Caco-2 (cell line): Measurements from ENCODE around the gene RHBDF2. TPM values are rescaled to one million over a fixed set of nuclear protein-coding genes. Genes with fewer than 3 reads are reported as not detected.

Experiments used
- BruUV-seq: library from RNA; stranded (reverse); fragments of 400-500 nt; replicated peaks from 2 replicates; lab custom pipeline; 2021; lab: Mats Ljungman, UMichigan
- CTCF ChIA-PET: fragments of 300-600 bp; sonication (Branson Sonifier 250); formaldehyde crosslinking; loops from one replicate; lab custom pipeline; 2022; ENCODE audit warnings: antibody characterized with exemption; lab: Charles Lee
- POLR2A ChIA-PET: fragments of 300-600 bp; sonication (Branson Sonifier 250); formaldehyde crosslinking; loops from one replicate; lab custom pipeline; 2022; ENCODE audit warnings: antibody characterized with exemption; lab: Charles Lee
- DNase-seq, 2 experiments: peaks; one replicate each; pipeline versions ENCODE4 v3.0.0 to v3.0.0-alpha.2; 2020 to 2022
- H3K27me3 ChIP-seq: replicated peaks from 2 replicates; pipeline ENCODE4 v1.6.0; 2011; ENCODE audit warnings: low read length; ENCODE audit not compliant: control insufficient read depth, insufficient read depth
- H3K36me3 ChIP-seq: 2 replicates; pipeline ENCODE4 v1.5.1; 2011; ENCODE audit warnings: low read length; ENCODE audit not compliant: control insufficient read depth, insufficient read depth
- H3K4me1 ChIP-seq: fragments of 250-450 bp; sonication (Bioruptor Pico); 2 replicates; pipeline ENCODE4 v1.5.1; 2020; ENCODE audit warnings: mild to moderate bottlenecking
- H3K4me3 ChIP-seq: 2 replicates; pipeline ENCODE4 v1.5.1; 2011; ENCODE audit warnings: low read depth, mild to moderate bottlenecking, control low read depth, low read length
- H3K9me3 ChIP-seq: fragments of 250-450 bp; sonication (Bioruptor Pico); 2 replicates; pipeline ENCODE4 v1.5.1; 2020; ENCODE audit warnings: mild to moderate bottlenecking, moderate library complexity
- H3K27ac Mint-ChIP-seq: one replicate; pipeline ENCODE4 v1.8.0; 2022; ENCODE audit warnings: mixed read lengths; ENCODE audit not compliant: unreplicated experiment
- H3K27me3 Mint-ChIP-seq: one replicate; pipeline ENCODE4 v1.8.0; 2022; ENCODE audit warnings: mixed read lengths; ENCODE audit not compliant: insufficient read depth, unreplicated experiment
- H3K36me3 Mint-ChIP-seq: one replicate; pipeline ENCODE4 v1.8.0; 2022; ENCODE audit warnings: mild to moderate bottlenecking, mixed read lengths; ENCODE audit not compliant: insufficient read depth, unreplicated experiment
- H3K4me1 Mint-ChIP-seq: one replicate; pipeline ENCODE4 v1.8.0; 2022; ENCODE audit warnings: low read depth, mixed read lengths; ENCODE audit not compliant: unreplicated experiment
- H3K4me3 Mint-ChIP-seq: one replicate; pipeline ENCODE4 v1.8.0; 2022; ENCODE audit warnings: mild to moderate bottlenecking, moderate library complexity, mixed read lengths; ENCODE audit not compliant: unreplicated experiment
- H3K9me3 Mint-ChIP-seq: one replicate; pipeline ENCODE4 v1.8.0; 2022; ENCODE audit warnings: mixed read lengths; ENCODE audit not compliant: unreplicated experiment
- intact Hi-C: fragments of 100-400 bp; cut with micrococcal nuclease; formaldehyde crosslinking; loops from one replicate; pipeline ENCODE4 v1.10.0; 2022; ENCODE audit not compliant: unreplicated experiment
- total RNA-seq: library from RNA; stranded (reverse); gene quantifications from 2 replicates; pipeline ENCODE4 v1.2.3, GENCODE V29; 2022
- TF ChIP-seq, protein P1 (sequence below), 2 experiments: fragments of 200-600 bp in 1 of 2; IDR thresholded peaks; 1 replicate in 1 of 2; 2 replicates in 1 of 2; pipeline versions ENCODE4 v1.5.1 to v1.8.0; 2011 to 2022; ENCODE audit warnings: antibody characterized with exemption in 1 of 2, control low read depth in 1 of 2, inconsistent platforms in 1 of 2, low read depth in 1 of 2, low read length in 1 of 2, mild to moderate bottlenecking in 1 of 2, moderate library complexity in 1 of 2; ENCODE audit not compliant: insufficient read depth in 1 of 2, severe bottlenecking in 1 of 2, unreplicated experiment in 1 of 2

Gene RHBDF2
- total RNA-seq, 1 experiment from 2014 or later: 33.8 TPM

DNA sequence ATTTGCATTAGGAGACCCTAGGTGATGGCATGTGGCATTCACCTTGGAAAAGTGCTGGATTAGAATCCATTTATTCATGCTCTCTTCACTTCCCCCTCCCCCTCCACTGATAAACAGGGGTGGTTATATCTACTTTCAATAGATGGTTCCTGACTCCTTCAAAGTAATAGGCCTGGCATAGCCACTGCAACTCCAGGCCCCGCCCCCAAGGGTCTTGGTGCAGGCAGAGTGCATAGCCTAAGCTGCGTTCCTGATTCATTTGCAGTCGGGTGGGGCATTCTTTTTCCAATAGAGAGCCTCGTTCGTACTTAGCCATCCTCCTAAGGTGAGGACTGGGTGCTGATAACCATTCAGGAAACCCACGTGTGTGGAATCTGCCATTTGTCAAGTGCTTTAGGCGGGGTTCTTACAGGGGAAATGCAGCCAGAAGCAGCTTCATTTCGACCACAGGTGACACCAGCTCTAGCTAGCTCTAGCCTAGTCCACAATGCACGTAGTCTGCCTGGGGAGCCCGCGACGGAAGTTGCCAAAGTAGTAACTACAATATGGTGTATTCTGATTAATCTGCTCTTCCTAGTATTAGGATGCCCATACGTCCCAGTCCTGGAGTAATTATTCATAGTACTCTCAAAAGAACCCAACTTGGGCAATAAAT lies 59.4 kb downstream of the RHBDF2 start:
- H3K27me3 Mint-ChIP-seq: no peaks in the 10 kb centered on the region

DNA sequence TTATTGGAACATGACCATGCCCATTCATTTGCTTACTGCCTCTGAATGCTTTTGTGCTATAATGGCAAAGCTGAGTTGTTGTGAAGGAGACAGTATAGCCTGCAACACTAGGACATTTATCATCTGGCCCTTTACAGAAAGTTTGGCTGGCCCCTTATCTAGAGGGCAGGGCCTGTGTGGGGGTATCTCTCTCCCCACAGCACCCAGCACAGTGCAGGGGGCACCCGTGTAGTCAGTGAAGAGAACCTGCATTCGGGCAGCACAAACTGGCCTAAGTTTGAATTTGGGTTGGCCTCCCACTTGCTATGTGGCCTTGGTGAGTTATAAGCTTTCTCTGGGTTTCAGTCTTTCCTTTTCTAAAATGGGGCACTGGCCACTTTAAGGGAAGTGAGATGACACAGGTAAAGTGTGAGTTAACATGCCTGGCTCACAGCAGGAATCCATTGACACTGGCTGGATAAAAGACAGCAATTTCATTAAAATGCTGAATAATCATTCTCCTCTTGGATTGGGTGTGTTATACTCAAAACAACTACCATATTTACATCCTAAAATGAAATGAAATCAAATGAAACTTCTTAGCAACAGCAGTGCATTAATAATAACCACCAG lies 60.4 kb downstream of the RHBDF2 start:
- Mint-ChIP-seq H3K4me3 (no peak overlapping the region), H3K9me3 (no peaks in the 10 kb centered on the region), H3K36me3 (peaks cover 7% of the 10 kb centered on the region), H3K4me1 (peaks cover 40% of the 10 kb centered on the region), H3K27me3 (no peaks in the 10 kb centered on the region), H3K27ac (no peak overlapping the region)
- TF ChIP-seq, protein P1, sequence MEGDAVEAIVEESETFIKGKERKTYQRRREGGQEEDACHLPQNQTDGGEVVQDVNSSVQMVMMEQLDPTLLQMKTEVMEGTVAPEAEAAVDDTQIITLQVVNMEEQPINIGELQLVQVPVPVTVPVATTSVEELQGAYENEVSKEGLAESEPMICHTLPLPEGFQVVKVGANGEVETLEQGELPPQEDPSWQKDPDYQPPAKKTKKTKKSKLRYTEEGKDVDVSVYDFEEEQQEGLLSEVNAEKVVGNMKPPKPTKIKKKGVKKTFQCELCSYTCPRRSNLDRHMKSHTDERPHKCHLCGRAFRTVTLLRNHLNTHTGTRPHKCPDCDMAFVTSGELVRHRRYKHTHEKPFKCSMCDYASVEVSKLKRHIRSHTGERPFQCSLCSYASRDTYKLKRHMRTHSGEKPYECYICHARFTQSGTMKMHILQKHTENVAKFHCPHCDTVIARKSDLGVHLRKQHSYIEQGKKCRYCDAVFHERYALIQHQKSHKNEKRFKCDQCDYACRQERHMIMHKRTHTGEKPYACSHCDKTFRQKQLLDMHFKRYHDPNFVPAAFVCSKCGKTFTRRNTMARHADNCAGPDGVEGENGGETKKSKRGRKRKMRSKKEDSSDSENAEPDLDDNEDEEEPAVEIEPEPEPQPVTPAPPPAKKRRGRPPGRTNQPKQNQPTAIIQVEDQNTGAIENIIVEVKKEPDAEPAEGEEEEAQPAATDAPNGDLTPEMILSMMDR (IDR thresholded peaks at IDR 0.05; ENCODE audit: insufficient read depth in 1 of 2, low read depth in 1 of 2, low read length in 1 of 2, severe bottlenecking in 1 of 2, unreplicated experiment in 1 of 2): no peak
- Histone ChIP-seq H3K4me1 (peaks cover 20% of the 10 kb centered on the region), H3K9me3 (no peaks in the 10 kb centered on the region), H3K36me3 (no peaks in the 10 kb centered on the region), H3K4me3 (no peak overlapping the region), H3K27me3 (no peaks in the 10 kb centered on the region)
- no peak for DNase-seq
- intact Hi-C loops: loop anchor here (5.0 kb wide), 1 partner anchor 114 kb away; no protein-coding TSS in a partner anchor
- POLR2A ChIA-PET: no interaction called here
- no TSS peak for BruUV-seq
- CTCF ChIA-PET: no interaction called here

More for the DNA sequence above, 59.4 kb downstream of the RHBDF2 start:
- Mint-ChIP-seq H3K27ac (peak overlapping the region; percentile 41), H3K4me1 (peaks cover 50% of the 10 kb centered on the region), H3K4me3 (no peak overlapping the region), H3K9me3 (no peaks in the 10 kb centered on the region), H3K36me3 (peaks cover 7% of the 10 kb centered on the region)
- Histone ChIP-seq H3K9me3 (no peaks in the 10 kb centered on the region), H3K36me3 (no peaks in the 10 kb centered on the region), H3K4me1 (peaks cover 27% of the 10 kb centered on the region), H3K27me3 (no peaks in the 10 kb centered on the region), H3K4me3 (no peak overlapping the region)
- ChIA-PET CTCF (interaction anchor here (0.5 kb wide), 1 partner anchor 71 kb away, joined by 8 read pairs; no protein-coding TSS in a partner anchor), POLR2A (no interaction called here)
- DNase-seq: no peak
- TF ChIP-seq, protein P1 (IDR thresholded peaks at IDR 0.05; ENCODE audit: insufficient read depth in 1 of 2, low read depth in 1 of 2, low read length in 1 of 2, severe bottlenecking in 1 of 2, unreplicated experiment in 1 of 2): no peak
- no TSS peak for BruUV-seq
- intact Hi-C loops: loop anchor here (5.0 kb wide), 1 partner anchor 115 kb away; no protein-coding TSS in a partner anchor

- Histone ChIP-seq H3K36me3 (no peaks in the 10 kb centered on the region), H3K4me1 (peaks cover 13% of the 10 kb centered on the region), H3K27me3 (no peaks in the 10 kb centered on the region), H3K4me3 (no peak overlapping the region), H3K9me3 (no peaks in the 10 kb centered on the region)
- Mint-ChIP-seq H3K4me3 (no peak overlapping the region), H3K36me3 (peaks cover 7% of the 10 kb centered on the region), H3K9me3 (no peaks in the 10 kb centered on the region), H3K27ac (no peak overlapping the region), H3K4me1 (peaks cover 35% of the 10 kb centered on the region), H3K27me3 (no peaks in the 10 kb centered on the region)
- intact Hi-C loops: no loop called here
- CTCF ChIA-PET: no interaction called here
- POLR2A ChIA-PET: no interaction called here
- TF ChIP-seq, protein P1 (IDR thresholded peaks at IDR 0.05; ENCODE audit: insufficient read depth in 1 of 2, low read depth in 1 of 2, low read length in 1 of 2, severe bottlenecking in 1 of 2, unreplicated experiment in 1 of 2): no peak
- no TSS peak for BruUV-seq
- DNase-seq: no peak
Measured at GRCh38 chr17:76439314-76439928, 61.8 kb downstream of the RHBDF2 start.
